ENCODE data around the gene MLKL.
"Not testable (repeated sequence)": the region's sequence is repeated elsewhere in the genome, so short reads cannot be mapped to it uniquely, and the experiment has no call there.

Gene MLKL

DNA sequence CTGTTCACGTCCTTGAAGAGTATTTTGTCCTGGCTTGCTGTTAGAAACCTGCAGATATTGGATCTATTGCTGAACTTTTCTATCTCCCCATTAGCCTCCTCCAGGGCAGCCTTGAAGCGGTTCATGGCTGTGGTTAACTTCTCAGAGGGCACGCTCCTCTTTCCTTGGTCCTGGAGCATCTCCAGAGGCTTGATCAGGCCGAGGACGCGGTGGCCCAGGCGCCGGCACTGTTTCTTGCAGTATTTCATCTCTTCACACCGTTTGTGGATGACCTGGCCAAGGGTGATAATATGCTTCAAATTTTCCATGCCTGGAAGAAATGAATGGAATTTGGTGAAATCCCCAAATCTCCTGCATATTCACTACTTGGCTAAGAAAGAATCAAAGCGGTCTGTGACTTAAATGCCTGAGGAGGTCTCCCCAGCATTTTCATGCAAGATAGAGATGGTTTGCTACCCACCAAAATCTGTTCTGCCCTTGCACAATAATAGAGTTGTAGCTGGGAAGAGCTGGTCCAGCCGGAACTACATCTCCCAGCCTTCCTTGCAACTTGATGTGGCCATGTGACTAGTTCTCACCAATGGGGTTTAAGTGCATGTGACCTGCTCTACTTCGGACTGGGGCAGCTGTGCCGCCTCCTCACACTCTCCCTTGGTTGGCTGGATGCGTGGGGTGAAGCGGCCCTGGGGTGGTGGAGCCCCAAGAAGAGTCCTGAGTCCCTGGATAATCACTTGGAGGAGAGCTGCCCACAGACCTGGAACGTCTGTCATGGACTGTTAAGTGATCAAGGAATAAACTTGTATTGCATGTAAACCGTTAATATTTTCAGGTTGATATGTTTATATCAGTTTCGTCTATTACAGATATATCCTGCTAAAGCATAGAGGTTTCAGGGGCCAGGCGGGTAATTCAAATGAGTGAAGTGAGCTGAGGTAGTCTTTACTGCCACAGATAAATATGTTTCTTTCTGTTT, 4.9 kb downstream of the MLKL start:
- DNase-seq = peak; percentile 75

GRCh38 chr16:74691093-74691855, 9.4 kb downstream of the MLKL start:
- DNase-seq = no peak

GRCh38 chr16:74682556-74682955, 18.1 kb downstream of the MLKL start:
- no peak for DNase-seq

DNA sequence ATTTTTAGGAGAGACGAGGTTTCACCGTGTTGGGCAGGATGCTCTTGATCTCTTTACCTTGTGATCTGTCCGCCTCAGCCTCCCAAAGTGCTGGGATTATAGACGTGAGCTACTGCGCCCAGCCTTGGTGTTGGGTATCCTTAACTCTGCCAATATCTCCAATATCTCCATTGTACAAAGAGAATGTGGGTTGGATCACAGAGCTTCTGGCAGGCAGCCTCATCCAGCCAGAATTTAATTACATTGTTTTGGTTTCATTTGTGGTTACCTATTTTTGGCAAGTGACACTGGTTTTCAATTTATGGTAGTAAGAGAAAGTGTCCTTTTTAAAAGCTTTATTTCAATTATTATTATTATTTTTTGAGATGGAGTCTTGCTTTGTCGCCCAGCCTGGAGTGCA, 20.0 kb downstream of the MLKL start:
- no peak for DNase-seq

DNA sequence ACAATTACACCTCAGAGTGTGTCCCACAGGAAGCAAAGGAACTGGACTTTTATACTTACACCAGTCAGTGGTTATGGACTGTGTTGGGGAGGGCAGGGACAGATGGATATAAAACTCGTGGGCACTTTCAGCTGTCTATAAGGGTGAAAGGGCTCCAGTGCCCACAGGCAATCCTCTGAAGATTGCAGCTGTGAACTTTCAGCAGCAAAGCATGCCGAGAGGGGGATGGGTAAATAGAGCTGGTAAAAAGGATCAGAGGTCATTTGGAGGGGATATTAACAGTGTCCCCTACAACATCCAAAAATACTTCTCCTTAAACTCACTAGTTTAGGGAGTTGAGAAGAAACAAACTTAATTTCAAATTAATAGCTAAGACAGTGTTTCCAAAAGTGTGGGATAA, 20.7 kb downstream of the MLKL start:
- no peak for DNase-seq

GRCh38 chr16:74677868-74678267, 22.8 kb downstream of the MLKL start:
- DNase-seq = no peak

GRCh38 chr16:74673876-74674275, 26.8 kb downstream of the MLKL start:
- no peak for DNase-seq

GRCh38 chr16:74668877-74669276, 31.8 kb downstream of the MLKL start:
- DNase-seq = not testable (repeated sequence)

- DNase-seq = no peak
These were observed 33.4 kb downstream of the MLKL start for GRCh38 chr16:74667255-74667700.

DNA sequence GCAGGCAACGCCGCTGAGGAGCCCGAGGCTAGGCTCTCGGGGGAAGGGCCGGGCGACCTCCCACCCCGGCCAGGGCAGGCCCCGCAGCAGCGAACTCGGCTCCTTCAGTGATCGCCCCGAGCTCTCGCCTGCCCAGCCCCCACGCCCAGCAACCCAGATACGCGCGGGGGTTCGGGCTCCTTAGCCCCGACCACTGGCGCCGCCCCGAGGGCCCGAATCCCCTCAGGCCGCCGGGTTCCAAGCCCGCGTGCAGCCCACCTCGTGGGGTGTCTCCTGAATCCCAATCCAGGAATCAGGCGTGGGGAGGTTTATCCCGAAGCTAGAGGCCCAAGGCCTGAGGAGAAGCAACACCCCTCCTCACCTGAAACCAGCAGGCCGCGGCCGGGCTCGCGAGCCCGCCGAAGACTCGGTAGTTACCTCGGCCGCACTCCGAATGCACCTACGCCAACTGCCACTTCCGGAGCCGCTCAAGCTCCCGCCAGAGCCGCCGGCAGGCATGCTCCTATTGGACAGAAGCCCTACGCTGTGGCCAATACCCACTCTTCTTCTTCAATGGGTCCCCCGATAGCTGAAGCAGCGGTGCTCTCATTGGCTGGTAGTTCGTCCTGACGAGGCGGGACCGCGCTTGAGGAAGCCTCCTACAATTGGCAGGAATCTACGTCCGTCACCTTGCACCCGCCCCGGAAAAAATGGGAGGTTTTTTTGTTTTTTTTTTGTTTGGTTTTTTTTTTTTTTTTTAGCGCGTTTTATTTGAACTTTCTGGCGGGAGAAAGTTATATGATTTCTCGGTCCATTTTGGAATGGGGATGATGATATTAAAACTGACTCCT, 34.0 kb downstream of the MLKL start, which contains the start of gene RFWD3:
TSS of gene RFWD3 (minus strand) at position 453 of the 830 bp plus-strand sequence. CDS start 5,428 bp downstream, outside the sequence.
- peak; percentile 98 for DNase-seq

GRCh38 chr16:74666010-74666421, 34.6 kb downstream of the MLKL start:
- no peak for DNase-seq

GRCh38 chr16:74661064-74661463, 39.6 kb downstream of the MLKL start:
- DNase-seq = no peak

DNA sequence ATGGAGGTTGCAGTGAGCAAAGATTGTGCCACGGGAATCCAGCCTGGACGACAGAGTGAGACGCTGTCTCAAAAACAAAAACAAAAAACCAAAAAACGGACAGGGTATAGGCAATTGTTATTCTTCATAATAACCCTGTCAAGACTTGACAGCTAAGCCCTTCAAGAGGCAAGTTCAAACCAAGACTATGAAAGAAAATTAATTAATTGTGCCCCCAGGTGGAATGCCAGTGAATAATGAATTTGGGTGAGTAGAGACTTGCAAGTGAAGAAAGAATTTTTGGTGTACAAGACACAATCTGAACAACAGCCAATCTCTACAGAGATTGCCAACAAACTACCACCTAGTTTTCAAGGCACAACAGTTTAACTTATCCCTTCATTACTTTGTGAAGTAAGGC, 40.3 kb downstream of the MLKL start:
- DNase-seq = no peak

GRCh38 chr16:74659041-74659440, 41.6 kb downstream of the MLKL start:
- DNase-seq = no peak

- DNase-seq = no peak
These were observed 42.6 kb downstream of the MLKL start for GRCh38 chr16:74657870-74658642.

DNA sequence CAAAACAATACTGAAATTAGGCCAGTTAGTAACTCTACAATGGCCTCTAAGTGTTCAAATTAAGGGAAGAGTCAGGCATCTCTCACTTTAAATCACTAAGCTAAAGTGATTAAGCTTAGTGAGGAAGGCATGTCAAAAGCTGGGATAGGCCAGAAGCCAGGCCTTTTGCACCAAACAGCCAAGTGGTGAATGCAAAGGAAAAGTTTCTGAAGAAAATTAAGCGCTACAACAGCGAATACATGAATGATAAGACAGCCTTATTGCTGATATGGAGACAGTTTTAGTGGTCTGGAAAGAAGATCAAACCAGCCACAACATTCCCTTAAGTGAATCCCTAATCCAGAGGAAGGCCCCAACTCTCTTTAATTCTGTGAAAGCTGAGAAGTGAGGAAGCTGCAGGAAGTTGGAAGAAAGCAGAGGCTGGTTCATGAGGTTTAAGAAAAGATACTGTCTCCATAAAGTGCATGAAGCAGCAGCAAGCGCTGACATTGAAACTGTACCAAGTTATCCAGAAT, 46.1 kb downstream of the MLKL start:
- no peak for DNase-seq

- not testable (repeated sequence) for DNase-seq
These were observed 47.8 kb downstream of the MLKL start for GRCh38 chr16:74652883-74653282.

DNA sequence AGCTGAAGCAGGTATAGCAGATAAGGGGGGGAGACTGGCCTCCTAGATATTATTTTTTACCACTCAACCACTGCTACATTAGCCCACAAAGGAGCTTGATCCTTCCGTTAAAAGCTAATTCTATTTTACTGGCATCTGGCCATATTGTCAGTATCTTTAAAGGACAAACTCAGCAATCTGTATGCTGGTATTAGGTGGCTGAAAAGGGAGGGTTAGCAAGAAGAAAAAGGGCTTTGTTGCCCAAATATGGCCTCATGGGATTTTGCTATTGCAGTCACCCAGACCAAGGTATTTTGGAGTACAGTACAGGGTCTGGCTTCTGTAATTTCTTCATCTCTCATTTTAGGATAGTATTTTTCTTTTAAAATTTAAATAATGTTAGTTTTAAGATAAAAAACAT, 48.4 kb downstream of the MLKL start:
- no peak for DNase-seq

DNA sequence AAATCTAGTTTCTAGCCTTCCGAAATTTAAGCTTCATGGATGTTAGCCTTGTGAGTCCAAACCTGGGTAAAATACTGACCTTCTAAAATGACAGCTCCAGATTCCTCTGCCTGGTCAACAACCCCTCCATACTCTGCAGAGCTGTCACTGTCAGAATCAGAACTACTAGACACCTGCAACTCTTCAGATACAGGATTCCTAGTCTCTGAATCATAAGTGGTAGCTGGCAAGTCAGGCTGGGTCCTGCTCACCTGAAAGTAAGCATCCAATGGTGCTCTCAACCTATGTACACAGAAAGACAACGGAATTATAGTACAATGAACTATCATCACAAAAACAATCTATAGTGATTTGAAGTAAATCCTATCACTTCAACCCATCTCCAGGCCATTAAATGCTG, 48.8 kb downstream of the MLKL start:
- no peak for DNase-seq

GRCh38 chr16:74650966-74651567, 49.6 kb downstream of the MLKL start:
- no peak for DNase-seq

GRCh38 chr16:74649839-74650504, 50.7 kb downstream of the MLKL start:
- DNase-seq = no peak
